ENCODE data around the gene KCNQ4. TPM values are rescaled to one million over a fixed set of nuclear protein-coding genes. Genes with fewer than 3 reads are reported as not detected.

Gene KCNQ4
- total RNA-seq, 1 donor from 2014 or later: 0.27 TPM

DNA sequence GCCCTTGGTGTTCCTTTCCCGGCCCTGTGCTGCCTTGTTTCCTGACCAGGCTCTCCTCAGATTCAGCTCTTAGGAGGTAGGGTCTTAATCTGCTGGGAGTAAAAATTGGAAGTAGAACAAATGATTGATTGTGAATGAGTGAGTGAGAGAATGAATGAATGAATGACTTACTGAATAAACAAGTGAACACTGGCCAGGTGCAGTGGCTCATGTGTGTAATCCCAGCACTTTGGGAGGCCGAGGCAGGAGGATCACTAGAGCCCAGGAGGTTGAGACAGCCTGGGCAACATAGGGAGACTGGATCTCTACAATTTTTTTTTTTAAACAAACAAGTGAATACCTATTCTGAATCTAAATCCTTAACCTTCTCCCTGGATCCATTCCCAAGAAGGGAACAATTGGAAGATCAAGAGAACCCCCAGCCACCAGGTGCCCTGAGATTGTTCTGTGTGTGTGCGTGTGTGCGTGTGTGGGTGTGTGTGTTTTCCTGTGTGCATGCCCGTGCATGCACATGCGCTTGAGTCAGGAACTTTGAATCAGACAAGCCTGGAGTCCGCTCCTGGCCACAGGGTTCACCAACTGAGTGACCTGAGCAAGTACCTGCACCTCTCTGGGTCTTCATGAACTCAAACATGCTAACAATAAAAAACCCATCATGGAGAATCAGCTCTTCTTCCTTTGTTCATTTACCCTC is 102.9 kb downstream of the KCNQ4 start:
- Mint-ChIP-seq H3K27me3 (peaks cover 55% of the 10 kb centered on the region), H3K4me1 (peaks cover 3% of the 10 kb centered on the region), H3K36me3 (ENCODE audit: low read depth) (no peaks in the 10 kb centered on the region), H3K4me3 (no peak overlapping the region), H3K9me3 (peaks cover 3% of the 10 kb centered on the region), H3K27ac (no peak overlapping the region)
- intact Hi-C loops (cut with micrococcal nuclease): no loop called here
- no peak for DNase-seq
- POLR2A ChIA-PET: no interaction called here
- TF ChIP-seq, protein P1, sequence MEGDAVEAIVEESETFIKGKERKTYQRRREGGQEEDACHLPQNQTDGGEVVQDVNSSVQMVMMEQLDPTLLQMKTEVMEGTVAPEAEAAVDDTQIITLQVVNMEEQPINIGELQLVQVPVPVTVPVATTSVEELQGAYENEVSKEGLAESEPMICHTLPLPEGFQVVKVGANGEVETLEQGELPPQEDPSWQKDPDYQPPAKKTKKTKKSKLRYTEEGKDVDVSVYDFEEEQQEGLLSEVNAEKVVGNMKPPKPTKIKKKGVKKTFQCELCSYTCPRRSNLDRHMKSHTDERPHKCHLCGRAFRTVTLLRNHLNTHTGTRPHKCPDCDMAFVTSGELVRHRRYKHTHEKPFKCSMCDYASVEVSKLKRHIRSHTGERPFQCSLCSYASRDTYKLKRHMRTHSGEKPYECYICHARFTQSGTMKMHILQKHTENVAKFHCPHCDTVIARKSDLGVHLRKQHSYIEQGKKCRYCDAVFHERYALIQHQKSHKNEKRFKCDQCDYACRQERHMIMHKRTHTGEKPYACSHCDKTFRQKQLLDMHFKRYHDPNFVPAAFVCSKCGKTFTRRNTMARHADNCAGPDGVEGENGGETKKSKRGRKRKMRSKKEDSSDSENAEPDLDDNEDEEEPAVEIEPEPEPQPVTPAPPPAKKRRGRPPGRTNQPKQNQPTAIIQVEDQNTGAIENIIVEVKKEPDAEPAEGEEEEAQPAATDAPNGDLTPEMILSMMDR (IDR thresholded peaks at IDR 0.05): no peak
- ATAC-seq (ENCODE audit: low read depth): no peak
- CTCF ChIA-PET: no interaction called here

DNA sequence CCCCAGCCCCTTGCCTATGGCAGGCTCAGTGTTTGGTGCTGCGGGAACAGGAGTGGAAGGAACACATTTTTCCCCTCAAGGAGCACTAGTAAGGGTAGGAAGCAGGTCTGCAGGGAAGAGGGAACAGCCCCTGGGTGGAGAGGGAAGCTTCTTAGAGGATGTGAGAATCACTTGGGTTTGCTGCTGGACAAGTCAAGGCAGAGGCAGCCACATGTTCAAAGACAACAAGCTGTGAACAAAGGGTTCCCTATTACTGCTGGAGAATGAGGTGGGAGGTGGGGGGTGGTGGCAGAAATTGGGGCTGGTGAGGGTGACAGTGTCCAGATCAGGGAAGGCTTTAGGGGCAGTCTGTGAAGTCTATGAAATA is 103.4 kb downstream of the KCNQ4 start:
- H3K27me3 Mint-ChIP-seq: peaks cover 56% of the 10 kb centered on the region
- H3K9me3 Mint-ChIP-seq: peaks cover 3% of the 10 kb centered on the region
- peaks cover 3% of the 10 kb centered on the region for H3K4me1 Mint-ChIP-seq
- intact Hi-C loops (cut with micrococcal nuclease): no loop called here
- no peak for ATAC-seq (ENCODE audit: low read depth)
- no peak for DNase-seq
- no peaks in the 10 kb centered on the region for H3K36me3 Mint-ChIP-seq (ENCODE audit: low read depth)
- POLR2A ChIA-PET: no interaction called here
- H3K4me3 Mint-ChIP-seq: no peak overlapping the region
- no peak overlapping the region for H3K27ac Mint-ChIP-seq
- TF ChIP-seq, protein P1 (IDR thresholded peaks at IDR 0.05): no peak
- CTCF ChIA-PET: no interaction called here

DNA sequence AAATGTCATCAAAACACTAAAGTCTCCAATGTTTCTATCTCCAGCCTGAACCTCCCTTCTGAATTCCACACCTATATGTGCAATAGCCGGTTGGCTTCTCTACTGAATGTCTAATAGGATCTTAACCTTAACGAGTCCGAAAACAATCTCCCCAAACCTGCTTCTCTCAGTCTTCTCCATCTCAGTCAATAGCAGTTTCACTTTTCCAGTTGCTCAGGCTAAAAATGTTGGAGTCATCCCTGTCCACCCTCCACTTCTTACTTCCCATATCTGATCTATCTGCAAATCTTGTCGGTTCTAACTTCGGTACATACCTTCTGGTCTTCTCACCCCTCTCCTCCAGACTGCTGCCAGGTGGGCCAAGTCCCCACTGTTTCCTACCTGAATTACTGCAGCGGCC is 104.1 kb downstream of the KCNQ4 start:
- peaks cover 3% of the 10 kb centered on the region for H3K4me1 Mint-ChIP-seq
- POLR2A ChIA-PET: no interaction called here
- H3K27ac Mint-ChIP-seq: no peak overlapping the region
- DNase-seq (no peak), ATAC-seq (ENCODE audit: low read depth) (no peak)
- TF ChIP-seq, protein P1 (IDR thresholded peaks at IDR 0.05): no peak
- peaks cover under 1% of the 10 kb centered on the region for H3K9me3 Mint-ChIP-seq
- H3K36me3 Mint-ChIP-seq (ENCODE audit: low read depth): no peaks in the 10 kb centered on the region
- intact Hi-C loops (cut with micrococcal nuclease): no loop called here
- H3K4me3 Mint-ChIP-seq: no peak overlapping the region
- CTCF ChIA-PET: no interaction called here
- H3K27me3 Mint-ChIP-seq: peaks cover 54% of the 10 kb centered on the region

Other genes with a start within 250 kb of the KCNQ4 start
- gene RIMS3, start 118.1 kb upstream of the KCNQ4 start, total RNA-seq: 5.5 and 6.2 TPM in 2 replicates
- gene NFYC, start 92.1 kb upstream of the KCNQ4 start, total RNA-seq: 68.7 and 76.0 TPM in 2 replicates
- gene CITED4, start 78.6 kb downstream of the KCNQ4 start, total RNA-seq: 0.54 and 0.98 TPM in 2 replicates
- gene CTPS1, start 195.9 kb downstream of the KCNQ4 start, total RNA-seq: 39.5 and 43.0 TPM in 2 replicates
- 0.39 and 0.47 TPM in 2 replicates for gene SLFNL1, start 237.9 kb downstream of the KCNQ4 start, total RNA-seq